ENCODE results near the gene DHFR2.
A peak's percentile ranks its signal among the peaks of the same experiment; 100 is the strongest.
"Not testable (repeated sequence)": the region's sequence is repeated elsewhere in the genome, so short reads cannot be mapped to it uniquely, and the experiment has no call there.

The DHFR2 gene

GRCh38 chr3:94062513-94063404 lies at the start of gene DHFR2, which contains the start of gene NSUN3:
DHFR2 (minus strand) TSS chr3:94062916; CDS start chr3:94061511, 1,405 bp downstream.
NSUN3 (plus strand) TSS chr3:94063061; CDS start chr3:94063127, 66 bp downstream.
- DNase-seq (ENCODE audit: low read depth), result peak; percentile 66

GRCh38 chr3:94110854-94111253 lies 48.1 kb upstream of the DHFR2 start:
- DNase-seq (ENCODE audit: low read depth), result no peak

- not testable (repeated sequence) for DNase-seq (ENCODE audit: low read depth)
Observed at GRCh38 chr3:94110232-94110631, 47.5 kb upstream of the DHFR2 start.

- no peak for DNase-seq (ENCODE audit: low read depth)
Observed at GRCh38 chr3:94106268-94106667, 43.6 kb upstream of the DHFR2 start.

- no peak for DNase-seq (ENCODE audit: low read depth)
Observed at GRCh38 chr3:94101860-94102259, 39.1 kb upstream of the DHFR2 start.

- no peak for DNase-seq (ENCODE audit: low read depth)
Observed at GRCh38 chr3:94099311-94099710, 36.6 kb upstream of the DHFR2 start.

- DNase-seq (ENCODE audit: low read depth), result no peak
Observed at GRCh38 chr3:94098452-94098851, 35.7 kb upstream of the DHFR2 start.

GRCh38 chr3:94095111-94095510 lies 32.4 kb upstream of the DHFR2 start:
- DNase-seq (ENCODE audit: low read depth), result no peak

- DNase-seq (ENCODE audit: low read depth), result no peak
Observed at GRCh38 chr3:94093151-94093550, 30.4 kb upstream of the DHFR2 start.

- no peak for DNase-seq (ENCODE audit: low read depth)
Observed at GRCh38 chr3:94092086-94092485, 29.4 kb upstream of the DHFR2 start.

GRCh38 chr3:94089126-94089525 lies 26.4 kb upstream of the DHFR2 start:
- no peak for DNase-seq (ENCODE audit: low read depth)

- DNase-seq (ENCODE audit: low read depth), result no peak
Observed at GRCh38 chr3:94083261-94083660, 20.5 kb upstream of the DHFR2 start.

- no peak for DNase-seq (ENCODE audit: low read depth)
Observed at GRCh38 chr3:94082391-94082937, 19.7 kb upstream of the DHFR2 start.

GRCh38 chr3:94081884-94082283 lies 19.2 kb upstream of the DHFR2 start:
- no peak for DNase-seq (ENCODE audit: low read depth)

- not testable (repeated sequence) for DNase-seq (ENCODE audit: low read depth)
Observed at GRCh38 chr3:94080552-94080951, 17.8 kb upstream of the DHFR2 start.

- no peak for DNase-seq (ENCODE audit: low read depth)
Observed at GRCh38 chr3:94076055-94076454, 13.3 kb upstream of the DHFR2 start.

GRCh38 chr3:94071713-94072284 lies 9.1 kb upstream of the DHFR2 start:
- no peak for DNase-seq (ENCODE audit: low read depth)

- DNase-seq (ENCODE audit: low read depth), result no peak
Observed at GRCh38 chr3:94070341-94070911, 7.7 kb upstream of the DHFR2 start.

- no peak for DNase-seq (ENCODE audit: low read depth)
Observed at GRCh38 chr3:94069194-94069813, 6.6 kb upstream of the DHFR2 start.

- DNase-seq (ENCODE audit: low read depth), result no peak
Observed at GRCh38 chr3:94066506-94067500, 4.1 kb upstream of the DHFR2 start.

Measured in stimulated activated CD8-positive, alpha-beta memory T cell treated with anti-CD3 and anti-CD28 coated beads, Interleukin-12 subunit alpha, Interleukin-12 subunit beta, amount 100 ng/mL, for 4 hours (primary cell).